Panc1 (cell line): ENCODE data around the gene ZNF699. TPM values are rescaled to one million over a fixed set of nuclear protein-coding genes. Genes with fewer than 3 reads are reported as not detected.

Source experiments
- ATAC-seq: fragments of 200-7000 bp; cut with Tn5 transposase; 2 replicates; pipeline ENCODE4 v1.9.1; 2020; ENCODE audit warnings: mild to moderate bottlenecking, moderate library complexity
- Bru-seq: library from RNA; stranded (reverse); fragments of 400-500 nt; gene quantifications from one replicate; lab custom pipeline; 2021; lab: Mats Ljungman, UMichigan
- BruChase-seq, 2 experiments: library from RNA; stranded (reverse); fragments of 400-500 nt; gene quantifications; one replicate each; lab custom pipeline; 2021; lab: Mats Ljungman, UMichigan
- BruUV-seq: library from RNA; stranded (reverse); fragments of 400-500 nt; replicated peaks from 2 replicates; lab custom pipeline; 2021; lab: Mats Ljungman, UMichigan
- CTCF ChIA-PET: fragments of 300-600 bp; sonication (Branson Sonifier 250); formaldehyde crosslinking; loops from one replicate; lab custom pipeline; 2022; ENCODE audit warnings: antibody characterized with exemption; lab: Charles Lee
- POLR2A ChIA-PET: fragments of 300-600 bp; sonication (Branson Sonifier 250); formaldehyde crosslinking; loops from one replicate; lab custom pipeline; 2022; ENCODE audit warnings: antibody characterized with exemption; lab: Charles Lee
- DNase-seq: peaks from one replicate; pipeline ENCODE4 v3.0.0-alpha.2; 2010; ENCODE audit warnings: low read depth, low spot score
- H3K27ac ChIP-seq: 2 replicates; pipeline ENCODE4 v1.5.1; 2011; ENCODE audit warnings: mild to moderate bottlenecking, low read length, inconsistent platforms
- H3K27me3 ChIP-seq: fragments of 200-500 bp; sonication (Bioruptor generic); 2 replicates; pipeline ENCODE4 v1.6.0; 2014; ENCODE audit warnings: low read length, inconsistent platforms; ENCODE audit not compliant: control insufficient read depth, insufficient read depth
- H3K36me3 ChIP-seq: fragments of 200-500 bp; sonication (Bioruptor generic); 2 replicates; pipeline ENCODE4 v1.5.1; 2014; ENCODE audit warnings: inconsistent platforms, mild to moderate bottlenecking, low read length, moderate library complexity; ENCODE audit not compliant: control insufficient read depth, insufficient read depth
- H3K4me1 ChIP-seq: 2 replicates; pipeline ENCODE4 v1.5.1; 2011; ENCODE audit warnings: inconsistent platforms, mild to moderate bottlenecking, low read length, moderate library complexity; ENCODE audit not compliant: control insufficient read depth, insufficient read depth
- H3K4me3 ChIP-seq, 2 experiments: 2 replicates each; pipeline ENCODE4 v1.5.1; 2011 to 2012; ENCODE audit warnings: low read depth in 2 of 2, low read length in 2 of 2, mild to moderate bottlenecking in 2 of 2, inconsistent platforms in 1 of 2, moderate library complexity in 1 of 2
- H3K9me3 ChIP-seq: fragments of 200-500 bp; sonication (Bioruptor generic); 2 replicates; pipeline ENCODE4 v1.5.1; 2014; ENCODE audit warnings: low read depth, mild to moderate bottlenecking, inconsistent platforms, low read length, moderate library complexity; ENCODE audit not compliant: control insufficient read depth, insufficient read depth
- CTCF ChIP-seq: fragments of 450-650 bp; IDR thresholded peaks from 2 replicates; pipeline ENCODE4 v1.5.1; 2017; ENCODE audit warnings: mild to moderate bottlenecking
- POLR2AphosphoS5 ChIP-seq: IDR thresholded peaks from 2 replicates; pipeline ENCODE4 v1.6.1; 2012; ENCODE audit warnings: mild to moderate bottlenecking, low read depth, low read length, moderate library complexity
- SIN3A ChIP-seq: IDR thresholded peaks from 2 replicates; pipeline ENCODE4 v1.6.1; 2012; ENCODE audit warnings: low read depth, mild to moderate bottlenecking, low read length, moderate library complexity, borderline replicate concordance; ENCODE audit not compliant: insufficient read depth
- TCF7L2 ChIP-seq: IDR thresholded peaks from 2 replicates; pipeline ENCODE4 v1.6.1; 2011; ENCODE audit warnings: mild to moderate bottlenecking, low read depth, low read length, inconsistent platforms
- in situ Hi-C: cut with HindIII; loops from 2 replicates; pipeline ENCODE4 v1.10.0; 2016; ENCODE audit warnings: low sequenced_read_pairs, low pct_unique_long_range_greater_than_20kb
- intact Hi-C: fragments of 100-400 bp; cut with micrococcal nuclease; formaldehyde crosslinking; loops from one replicate; pipeline ENCODE4 v1.10.0; 2022; ENCODE audit not compliant: unreplicated experiment
- long read RNA-seq: library from polyadenylated mRNA; unstranded; transcript quantifications from one replicate; pipeline ENCODE4 v2.0.0, GENCODE V29; 2021; ENCODE audit not compliant: unreplicated experiment
- polyA plus RNA-seq: library from polyadenylated mRNA; unstranded; fragments of >200 nt; gene quantifications from one replicate; pipeline ENCODE4 v1.2.1, GENCODE V29; 2012; ENCODE audit warnings: missing spikeins; ENCODE audit not compliant: insufficient read length
- total RNA-seq: library from RNA; stranded (reverse); gene quantifications from one replicate; pipeline ENCODE4 v1.2.1, GENCODE V29; 2021; ENCODE audit not compliant: unreplicated experiment
- TF ChIP-seq, protein P1 (sequence below), 2 experiments: IDR thresholded peaks; 2 replicates each; pipeline ENCODE4 v1.6.1; 2011 to 2012; ENCODE audit warnings: low read depth in 2 of 2, control low read depth in 1 of 2, low read length in 1 of 2, mild to moderate bottlenecking in 1 of 2, moderate library complexity in 1 of 2; ENCODE audit not compliant: insufficient read depth in 1 of 2

Gene ZNF699
- total RNA-seq (7.3 TPM), Bru-seq, nascent RNA (percentile 61 among the genes with signal in this experiment), BruChase-seq, experiment 1, labeled RNA remaining after a 2-hour chase (percentile 74 among the genes with signal in this experiment), BruChase-seq, experiment 2, labeled RNA remaining after a 6-hour chase (percentile 52 among the genes with signal in this experiment)
- 2.5 TPM for polyA plus RNA-seq
- long read RNA-seq, partial matches to known transcripts, result 2 of 8 reads
- long read RNA-seq, other reads (novel, unspliced or antisense), result 3 of 8 reads

DNA sequence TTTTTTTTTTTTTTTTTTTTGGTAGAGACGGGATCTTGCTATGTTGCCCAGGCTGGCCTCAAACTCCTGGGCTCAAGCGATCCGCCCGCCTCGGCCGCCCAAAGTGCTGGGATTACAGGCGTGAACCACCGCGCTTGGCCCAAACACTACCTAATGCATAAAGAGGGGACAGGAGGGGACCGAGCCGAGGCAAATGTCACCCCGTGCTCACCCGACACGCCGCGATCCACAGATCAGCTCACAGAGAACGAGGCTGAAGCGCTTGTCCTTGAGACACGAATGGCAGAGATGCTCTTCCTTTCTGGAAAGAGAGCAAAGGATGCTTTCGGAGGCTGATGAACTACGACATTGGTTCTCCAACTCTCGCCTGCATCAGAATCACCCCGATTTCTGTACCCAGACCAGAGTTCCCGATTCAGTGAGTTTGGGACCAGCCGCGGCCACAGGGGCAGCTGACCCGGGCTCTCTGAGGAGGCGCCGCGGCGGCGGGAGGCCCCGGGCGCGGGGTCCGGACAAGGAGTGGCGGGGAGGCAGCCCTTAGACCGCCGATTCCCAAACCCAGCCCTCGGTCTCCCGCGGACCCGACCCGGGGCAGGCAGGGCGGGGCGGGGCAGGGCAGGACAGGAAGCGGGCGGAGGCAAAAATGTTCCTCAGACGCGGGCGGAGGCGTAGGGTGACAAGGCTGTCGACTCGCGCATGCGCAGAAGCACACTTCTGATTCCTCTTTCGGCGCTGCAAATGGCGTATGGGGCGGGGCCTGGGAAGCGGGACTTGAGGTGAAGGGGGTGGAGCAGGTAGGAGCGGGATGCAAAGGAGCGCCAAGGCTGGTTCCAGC is at the start of gene ZNF699:
Gene ZNF699, minus strand, starts transcription at position 700 of the 835 bp plus-strand sequence. CDS start 4,719 bp downstream, outside the sequence.
- CTCF ChIA-PET, result interaction anchor here (0.6 kb wide), 1 partner anchor 489 kb away, joined by 3 read pairs; no protein-coding TSS in a partner anchor

DNA sequence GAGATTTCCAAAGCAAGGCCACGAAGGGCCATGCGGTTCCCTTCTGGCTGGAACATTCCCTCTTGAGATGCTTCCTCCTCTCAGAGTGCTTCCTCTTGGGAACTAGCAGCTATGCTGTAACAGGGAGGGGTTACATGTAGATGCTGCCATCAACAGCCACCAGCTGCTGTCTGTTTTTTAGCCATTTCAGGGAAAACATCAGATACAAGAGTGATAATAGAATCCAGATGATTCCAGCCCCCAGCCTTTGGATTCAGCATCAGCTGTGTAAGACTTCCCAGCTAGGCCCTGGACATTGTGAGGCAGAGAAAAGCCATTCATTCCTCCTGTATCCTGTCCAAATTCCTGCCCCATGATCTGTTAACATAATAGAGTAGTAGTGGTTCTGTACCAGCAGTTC is 45.0 kb upstream of the ZNF699 start:
- no TSS peak for BruUV-seq
- Histone ChIP-seq H3K27ac (no peak overlapping the region), H3K9me3 (peaks cover 14% of the 10 kb centered on the region; the same call in 1 of the 2 replicates), H3K4me3 (no peak overlapping the region), H3K36me3 (no peaks in the 10 kb centered on the region), H3K4me1 (no peaks in the 10 kb centered on the region), H3K27me3 (no peaks in the 10 kb centered on the region)
- ChIA-PET POLR2A (no interaction called here), CTCF (no interaction called here)
- in situ Hi-C loops, result no loop called here
- intact Hi-C loops, result no loop called here
- DNase-seq (no peak), ATAC-seq (no peak)
- TF ChIP-seq, protein P1, sequence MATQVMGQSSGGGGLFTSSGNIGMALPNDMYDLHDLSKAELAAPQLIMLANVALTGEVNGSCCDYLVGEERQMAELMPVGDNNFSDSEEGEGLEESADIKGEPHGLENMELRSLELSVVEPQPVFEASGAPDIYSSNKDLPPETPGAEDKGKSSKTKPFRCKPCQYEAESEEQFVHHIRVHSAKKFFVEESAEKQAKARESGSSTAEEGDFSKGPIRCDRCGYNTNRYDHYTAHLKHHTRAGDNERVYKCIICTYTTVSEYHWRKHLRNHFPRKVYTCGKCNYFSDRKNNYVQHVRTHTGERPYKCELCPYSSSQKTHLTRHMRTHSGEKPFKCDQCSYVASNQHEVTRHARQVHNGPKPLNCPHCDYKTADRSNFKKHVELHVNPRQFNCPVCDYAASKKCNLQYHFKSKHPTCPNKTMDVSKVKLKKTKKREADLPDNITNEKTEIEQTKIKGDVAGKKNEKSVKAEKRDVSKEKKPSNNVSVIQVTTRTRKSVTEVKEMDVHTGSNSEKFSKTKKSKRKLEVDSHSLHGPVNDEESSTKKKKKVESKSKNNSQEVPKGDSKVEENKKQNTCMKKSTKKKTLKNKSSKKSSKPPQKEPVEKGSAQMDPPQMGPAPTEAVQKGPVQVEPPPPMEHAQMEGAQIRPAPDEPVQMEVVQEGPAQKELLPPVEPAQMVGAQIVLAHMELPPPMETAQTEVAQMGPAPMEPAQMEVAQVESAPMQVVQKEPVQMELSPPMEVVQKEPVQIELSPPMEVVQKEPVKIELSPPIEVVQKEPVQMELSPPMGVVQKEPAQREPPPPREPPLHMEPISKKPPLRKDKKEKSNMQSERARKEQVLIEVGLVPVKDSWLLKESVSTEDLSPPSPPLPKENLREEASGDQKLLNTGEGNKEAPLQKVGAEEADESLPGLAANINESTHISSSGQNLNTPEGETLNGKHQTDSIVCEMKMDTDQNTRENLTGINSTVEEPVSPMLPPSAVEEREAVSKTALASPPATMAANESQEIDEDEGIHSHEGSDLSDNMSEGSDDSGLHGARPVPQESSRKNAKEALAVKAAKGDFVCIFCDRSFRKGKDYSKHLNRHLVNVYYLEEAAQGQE (IDR thresholded peaks at IDR 0.05; ENCODE audit: insufficient read depth in 1 of 2, low read depth in 2 of 2, low read length in 1 of 2), result no peak
- TF ChIP-seq SIN3A, result no peak
- TF ChIP-seq CTCF, result no peak
- no peak for TF ChIP-seq TCF7L2

More for the DNA sequence above, at the start of gene ZNF699:
- ATAC-seq, result peak; percentile 96
- intact Hi-C loops (no loop called here), in situ Hi-C loops (no loop called here)
- TF ChIP-seq, protein P1 (IDR thresholded peaks at IDR 0.05; ENCODE audit: insufficient read depth in 1 of 2, low read depth in 2 of 2, low read length in 1 of 2), result no peak
- TF ChIP-seq POLR2AphosphoS5, result peak; percentile 33; the same call in 1 of the 2 replicates
- TF ChIP-seq SIN3A, result 0 out of 2 replicates have a peak, but pooled peaks have one; percentile 47
- TF ChIP-seq TCF7L2, result no peak
- TF ChIP-seq CTCF, result no peak
- Histone ChIP-seq H3K27me3 (no peaks in the 10 kb centered on the region), H3K9me3 (no peaks in the 10 kb centered on the region), H3K4me1 (no peaks in the 10 kb centered on the region), H3K36me3 (no peaks in the 10 kb centered on the region; the same call in 1 of the 2 replicates), H3K4me3 (peak within 1 kb of the TSS; percentile 91 to 97), H3K27ac (peak within 1 kb of the TSS; percentile 88)
- POLR2A ChIA-PET, result interaction anchor here (0.6 kb wide), 1 partner anchor 120 kb away, joined by 3 read pairs; no protein-coding TSS in a partner anchor
- DNase-seq, result no peak
- BruUV-seq, result TSS peak; percentile 82
